ENCODE data around the gene LCN1.

The LCN1 gene

DNA sequence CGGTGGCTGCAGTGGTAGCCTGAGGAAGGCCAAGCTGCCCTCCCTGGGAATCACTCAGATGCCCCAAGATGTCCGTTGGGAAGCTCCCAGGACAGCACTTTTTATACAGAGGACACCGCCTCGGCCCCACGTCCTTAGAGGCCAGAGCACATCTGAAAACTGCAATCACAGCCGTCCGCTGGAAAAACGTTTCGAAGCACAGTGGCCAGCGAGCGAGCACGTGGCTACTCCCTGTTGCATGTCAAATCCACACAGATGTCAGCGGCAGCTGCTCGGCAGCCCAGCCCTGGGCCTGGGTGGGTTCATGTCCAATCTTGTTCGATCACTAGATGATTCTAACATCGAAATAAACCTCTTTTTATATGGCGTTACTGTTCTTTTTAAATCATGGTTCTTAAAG lies 32.7 kb upstream of the LCN1 start:
- DNase-seq (ENCODE audit: low read depth in 2 of 2), result no peak

DNA sequence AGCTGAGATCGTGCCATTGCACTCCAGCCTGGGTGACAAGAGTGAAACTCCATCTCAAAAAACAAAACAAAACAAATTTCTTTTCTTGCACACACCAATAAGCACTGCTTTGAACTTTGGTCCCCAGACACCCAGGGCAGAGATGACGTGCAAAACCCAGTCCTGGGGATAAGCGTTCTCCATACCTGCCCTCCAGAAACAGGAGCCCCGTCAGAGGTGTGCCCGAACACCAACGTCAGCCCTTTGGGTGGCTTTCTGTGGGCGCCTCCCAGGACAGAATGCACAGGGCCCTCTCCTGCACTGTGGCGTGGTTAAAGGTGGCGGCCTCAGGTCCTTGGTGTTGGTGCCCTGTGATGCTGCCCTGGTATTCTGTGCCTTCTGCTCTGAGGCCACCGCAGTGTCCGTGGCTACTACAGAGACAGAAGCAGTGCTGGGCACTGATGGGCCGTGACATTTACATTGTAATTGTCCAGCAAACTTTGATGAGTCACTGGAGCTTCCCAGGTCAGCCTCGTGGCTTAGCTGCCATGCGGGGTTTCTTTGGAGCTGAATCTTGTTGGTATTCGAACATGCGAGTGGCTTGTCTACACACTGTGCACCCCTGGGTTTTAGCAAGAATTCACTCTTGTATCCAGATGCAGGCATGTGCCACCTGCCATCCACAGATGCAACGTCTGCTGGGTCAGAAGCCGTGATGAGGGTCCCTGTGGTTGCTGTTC lies 31.9 kb upstream of the LCN1 start:
- DNase-seq (ENCODE audit: low read depth in 2 of 2), result no peak

DNA sequence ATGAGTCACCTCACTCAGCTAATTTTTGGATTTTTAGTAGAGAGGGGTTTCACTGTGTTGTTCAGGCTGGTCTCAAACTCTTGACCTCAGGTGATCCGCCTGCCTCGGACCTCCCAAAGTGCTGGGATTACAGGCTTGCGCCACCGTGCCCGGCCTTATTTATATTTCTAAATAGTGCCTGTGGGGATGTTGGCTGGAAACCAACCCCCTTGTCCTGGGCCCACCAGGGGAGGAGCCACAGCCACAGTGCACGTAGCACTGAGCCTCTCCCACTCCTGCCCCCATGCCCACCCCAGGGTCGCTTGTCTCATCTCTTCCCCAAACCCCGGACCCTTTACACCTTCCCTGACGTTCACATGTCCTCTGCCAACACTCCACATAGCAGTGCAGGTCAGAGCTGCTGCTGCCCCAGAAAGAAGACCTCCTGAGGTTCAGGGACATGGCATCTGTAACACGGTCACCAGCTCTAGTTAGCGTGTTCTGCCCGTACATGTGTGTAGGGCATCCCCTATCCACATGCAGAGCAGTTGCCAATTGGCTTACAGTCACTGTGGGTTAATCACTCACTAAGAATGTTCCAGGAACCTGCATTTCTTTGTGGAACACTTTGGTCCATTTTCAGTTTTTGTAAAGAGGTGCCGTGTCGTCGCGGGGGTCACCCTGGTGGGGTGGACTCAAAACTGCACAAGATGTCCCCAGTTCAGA lies 30.9 kb upstream of the LCN1 start:
- no peak for DNase-seq (ENCODE audit: low read depth in 2 of 2)

DNA sequence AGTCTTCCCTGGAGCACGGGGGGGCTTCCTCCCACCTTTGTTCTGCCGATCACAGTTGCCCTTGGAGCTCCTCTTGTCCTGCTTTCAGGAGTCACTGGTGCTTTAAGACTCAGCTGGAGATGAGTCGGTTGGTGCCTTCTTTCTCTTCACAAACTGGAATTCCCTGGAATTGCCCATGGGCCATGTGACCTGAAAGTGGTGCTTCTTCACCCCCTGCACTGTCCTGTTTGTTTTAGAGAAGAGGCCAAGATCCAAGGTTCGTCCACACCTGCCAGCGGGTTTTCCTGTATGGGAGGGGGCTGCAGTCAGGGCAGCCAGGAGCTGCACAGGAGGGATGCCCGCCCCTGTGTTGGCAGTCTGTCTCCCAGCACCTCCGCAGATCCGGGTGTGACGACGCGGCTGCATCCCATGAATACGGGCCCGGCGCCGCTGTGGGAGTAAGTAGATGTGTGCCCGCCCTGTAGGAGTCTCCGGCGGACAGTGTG lies 30.2 kb upstream of the LCN1 start:
- DNase-seq (ENCODE audit: low read depth in 2 of 2), result no peak

DNA sequence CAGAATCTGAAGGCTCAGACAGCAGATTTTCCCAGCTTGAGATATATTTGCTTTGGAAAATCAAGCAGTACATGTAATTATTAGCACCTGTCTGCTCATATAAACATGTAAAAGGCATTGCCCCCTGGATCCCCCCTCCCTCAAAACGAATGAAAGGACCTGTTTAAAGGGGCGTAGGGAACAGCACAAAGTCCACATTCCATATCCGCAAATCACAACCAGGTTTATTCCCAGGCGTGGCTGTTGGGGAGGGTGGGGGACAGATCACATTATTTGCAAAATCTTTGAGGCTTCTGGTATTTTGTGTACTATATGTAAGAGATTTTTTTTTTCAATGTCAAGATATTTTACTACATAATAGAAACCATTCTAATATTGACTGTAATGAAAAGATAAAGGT lies 29.5 kb upstream of the LCN1 start:
- DNase-seq (ENCODE audit: low read depth in 2 of 2), result no peak

DNA sequence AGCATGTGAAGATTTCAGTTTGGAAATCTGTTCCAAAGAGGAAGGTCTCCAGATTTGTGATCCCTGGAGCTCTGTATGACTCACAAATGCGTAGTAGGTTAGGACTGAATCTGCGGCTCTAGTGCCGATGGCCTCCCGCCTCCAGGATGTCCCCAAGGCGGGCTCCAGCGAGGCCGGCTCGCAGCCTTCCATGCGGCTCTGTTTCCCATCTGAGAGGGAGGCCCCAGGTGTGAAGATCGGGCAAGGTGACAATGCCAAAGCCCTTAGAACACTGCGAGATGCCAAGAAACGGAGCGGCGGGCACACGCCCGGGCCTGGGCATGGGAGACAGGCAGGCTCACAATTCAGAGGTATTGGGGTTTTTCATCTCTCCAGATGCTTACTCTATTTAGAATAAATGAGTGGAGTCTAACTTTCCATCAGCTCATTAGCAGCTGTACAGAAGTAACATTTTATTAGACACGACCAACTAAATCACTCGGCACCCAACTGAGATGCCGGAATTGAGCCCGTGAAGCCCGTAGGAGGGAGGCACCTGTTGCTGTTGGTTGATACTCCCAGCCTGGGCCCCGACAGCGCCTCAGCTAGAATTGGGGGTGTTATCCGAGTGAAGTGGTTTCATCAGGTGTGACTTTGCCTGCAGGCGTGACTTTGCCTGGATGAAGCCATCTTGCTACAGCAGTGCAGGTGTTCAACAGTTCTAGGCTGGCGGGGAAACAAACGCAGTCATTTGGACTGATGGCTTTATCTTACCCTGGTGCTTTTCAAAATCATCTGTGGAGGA lies 28.2 kb upstream of the LCN1 start:
- no peak for DNase-seq (ENCODE audit: low read depth in 2 of 2)

- no peak for DNase-seq (ENCODE audit: low read depth in 2 of 2)
Measured at GRCh38 chr9:135494791-135495559, 26.3 kb upstream of the LCN1 start.

DNA sequence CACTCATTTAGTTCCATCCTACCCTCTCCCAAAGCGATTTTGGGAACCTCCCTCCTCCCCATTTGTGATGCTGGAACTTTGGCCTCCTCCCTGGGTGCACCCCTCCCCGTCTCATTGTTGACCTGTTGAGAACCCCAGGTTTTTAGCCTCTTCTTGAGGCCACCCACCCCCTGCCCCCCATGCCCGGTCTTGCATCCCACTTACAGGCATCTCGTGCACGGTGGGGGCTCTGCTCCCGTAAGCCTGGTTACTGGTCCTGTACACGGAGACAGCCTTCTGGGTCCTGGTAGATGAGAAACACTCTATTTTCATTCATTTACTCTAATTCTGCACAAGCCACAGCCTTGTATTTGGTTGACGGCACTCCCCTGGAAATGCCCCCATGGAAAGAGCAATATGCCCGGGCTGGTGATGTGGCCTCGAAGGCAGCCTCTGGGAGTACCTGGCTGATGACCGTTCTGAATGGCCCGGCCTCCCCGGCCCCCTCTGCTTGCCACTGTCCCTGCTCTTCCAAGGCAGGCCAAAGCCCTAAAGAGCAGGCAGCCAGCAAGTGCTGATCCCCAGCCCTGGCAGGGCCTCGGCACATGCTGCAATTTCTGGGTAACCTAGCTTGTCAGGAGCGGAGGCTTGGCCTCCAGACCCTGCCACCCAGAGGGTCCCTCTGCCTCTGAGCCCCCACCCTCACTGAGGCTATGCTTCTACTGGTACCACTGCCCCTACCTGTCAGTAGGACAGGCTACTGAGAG lies 22.7 kb upstream of the LCN1 start:
- DNase-seq (ENCODE audit: low read depth in 2 of 2), result no peak

GRCh38 chr9:135499326-135500070 lies 21.7 kb upstream of the LCN1 start:
- peak; percentile 75 to 80 for DNase-seq (ENCODE audit: low read depth in 2 of 2)

DNA sequence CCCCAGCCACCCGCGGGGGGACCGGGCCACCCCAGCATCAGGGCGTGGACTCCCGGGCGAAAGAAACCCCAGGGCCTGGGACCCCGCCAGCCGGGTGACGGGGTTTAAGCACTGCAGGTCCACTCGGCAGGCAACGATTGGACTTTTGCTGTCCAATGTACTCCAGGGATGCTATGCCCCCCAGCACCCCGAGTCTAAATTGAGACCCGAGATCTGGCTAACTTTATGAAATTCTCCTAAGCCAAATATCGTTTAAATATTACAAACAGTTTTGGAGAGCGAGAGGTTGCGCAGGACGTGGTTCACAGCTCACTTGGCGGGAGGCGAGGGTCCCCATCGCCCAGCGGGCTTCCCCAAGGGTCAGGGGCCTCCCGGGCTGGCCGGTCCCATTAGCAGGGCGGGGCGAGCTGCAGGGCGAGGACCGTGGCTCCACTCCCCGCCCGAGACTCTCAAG lies 21.1 kb upstream of the LCN1 start:
- no peak for DNase-seq (ENCODE audit: low read depth in 2 of 2)

DNA sequence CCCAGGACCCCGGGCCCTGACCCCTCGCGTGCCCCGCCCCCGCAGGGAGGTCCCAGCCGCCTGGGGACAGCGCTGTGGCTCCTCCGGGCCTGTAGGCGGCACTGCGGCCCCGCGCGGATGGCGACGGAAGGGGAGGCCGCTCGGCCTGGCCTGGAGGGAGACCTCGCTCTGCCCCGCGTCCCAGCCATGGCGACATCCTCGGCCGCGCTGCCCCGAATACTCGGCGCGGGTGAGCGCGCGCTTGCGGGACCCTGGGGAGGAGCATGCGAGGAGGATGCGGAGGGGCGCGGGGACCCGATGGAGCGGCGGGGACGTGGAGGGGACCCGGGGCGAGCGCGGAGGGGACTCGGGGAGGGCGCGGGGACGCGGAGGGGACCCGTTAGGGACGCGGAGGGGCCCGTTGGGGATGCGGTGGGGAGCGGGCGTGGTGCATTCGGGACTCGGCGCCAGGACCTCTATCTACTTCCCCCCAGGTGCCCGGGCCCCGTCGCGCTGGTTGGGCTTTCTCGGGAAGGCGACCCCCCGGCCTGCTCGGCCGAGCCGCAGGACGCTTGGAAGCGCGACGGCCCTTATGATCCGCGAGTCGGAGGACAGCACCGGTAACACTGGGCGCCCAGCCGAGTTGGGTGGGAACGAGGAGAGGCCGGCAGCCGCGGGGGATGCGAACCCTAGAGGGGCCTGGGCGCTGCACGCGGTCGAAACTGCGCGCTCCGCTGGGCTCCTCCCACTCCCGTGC lies 20.5 kb upstream of the LCN1 start, which contains the start of gene MRPS2:
Gene MRPS2, plus strand, starts transcription at position 158 of the 736 bp plus-strand sequence. Its CDS starts 29 bp downstream, at position 187.
- DNase-seq (ENCODE audit: low read depth in 2 of 2), result peak; percentile 63 to 66

DNA sequence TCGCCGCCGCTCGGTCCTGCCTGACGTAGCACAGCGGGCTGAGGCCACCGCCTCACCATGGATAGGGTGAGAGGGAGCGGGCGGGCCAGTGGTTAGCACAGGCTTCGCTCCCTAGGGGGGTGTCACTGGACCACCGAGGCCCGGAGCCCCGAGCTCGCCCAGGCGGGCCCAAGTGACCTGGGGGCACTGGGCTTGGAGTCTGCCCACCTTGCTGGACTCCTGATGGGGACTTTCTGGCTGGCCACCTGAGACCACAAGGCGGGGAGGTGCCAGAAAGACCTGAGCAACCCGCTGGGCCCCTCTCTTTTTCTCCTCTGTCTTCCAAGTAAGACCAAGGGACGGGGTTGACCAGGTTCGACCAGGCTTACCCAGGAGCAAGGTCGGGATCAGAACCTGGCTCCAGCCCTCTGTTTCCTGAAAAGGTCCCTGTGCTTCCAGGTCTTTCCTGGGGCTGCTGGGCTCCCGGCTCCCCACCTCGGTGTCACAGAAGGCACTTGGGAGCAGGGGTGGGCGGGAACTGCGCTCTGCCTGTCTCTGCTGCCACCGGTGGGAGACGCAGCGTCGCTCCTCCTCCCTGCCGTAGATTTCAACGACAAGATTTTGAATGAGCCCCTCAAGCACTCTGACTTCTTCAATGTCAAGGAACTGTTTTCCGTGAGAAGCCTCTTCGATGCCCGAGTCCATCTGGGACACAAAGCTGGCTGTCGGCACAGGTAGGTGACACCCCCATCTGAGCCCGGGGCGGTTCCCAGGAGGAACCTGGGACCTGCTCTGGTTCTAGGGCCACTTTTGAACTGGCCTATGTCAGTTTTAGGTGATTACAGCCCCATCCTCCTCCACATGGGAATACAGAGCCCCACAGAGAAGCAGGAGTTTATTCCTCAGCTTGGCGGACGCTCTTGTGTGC lies 19.7 kb upstream of the LCN1 start:
- DNase-seq (ENCODE audit: low read depth in 2 of 2), result no peak

DNA sequence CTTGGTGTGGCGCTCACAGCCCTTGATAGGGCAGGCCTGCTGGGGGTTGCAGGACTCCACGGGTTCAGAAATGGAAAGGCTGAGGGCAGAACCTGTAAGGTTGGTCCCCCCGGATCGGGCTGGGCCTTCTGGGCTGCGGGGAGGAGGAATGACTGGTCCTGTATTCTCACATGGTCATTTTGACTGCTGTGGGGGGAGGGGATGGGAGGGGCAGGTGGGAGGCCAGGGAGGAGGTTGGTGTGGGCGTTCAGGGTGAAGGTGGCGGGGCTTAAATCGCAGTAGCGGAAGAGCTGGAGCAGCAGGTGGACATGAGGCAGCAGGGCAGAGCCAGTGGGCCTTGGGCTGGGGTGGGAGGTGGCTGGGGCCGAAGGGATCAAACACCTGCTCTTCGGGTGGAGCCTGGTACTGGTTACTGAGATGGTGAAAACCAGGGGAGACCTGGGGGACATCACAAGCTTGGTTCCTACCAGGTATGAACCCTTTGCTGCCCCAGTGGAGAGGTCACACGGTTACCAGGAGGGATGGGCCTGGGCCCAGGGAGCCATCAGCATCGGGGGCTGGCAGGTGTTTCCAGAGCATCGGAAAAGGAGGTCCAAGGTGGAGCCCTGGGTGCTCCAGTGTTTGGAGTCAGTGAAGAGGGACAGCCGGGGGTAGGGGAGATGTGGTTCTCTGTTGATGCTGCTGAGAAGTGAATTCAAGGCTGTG lies 18.9 kb upstream of the LCN1 start:
- no peak for DNase-seq (ENCODE audit: low read depth in 2 of 2)

DNA sequence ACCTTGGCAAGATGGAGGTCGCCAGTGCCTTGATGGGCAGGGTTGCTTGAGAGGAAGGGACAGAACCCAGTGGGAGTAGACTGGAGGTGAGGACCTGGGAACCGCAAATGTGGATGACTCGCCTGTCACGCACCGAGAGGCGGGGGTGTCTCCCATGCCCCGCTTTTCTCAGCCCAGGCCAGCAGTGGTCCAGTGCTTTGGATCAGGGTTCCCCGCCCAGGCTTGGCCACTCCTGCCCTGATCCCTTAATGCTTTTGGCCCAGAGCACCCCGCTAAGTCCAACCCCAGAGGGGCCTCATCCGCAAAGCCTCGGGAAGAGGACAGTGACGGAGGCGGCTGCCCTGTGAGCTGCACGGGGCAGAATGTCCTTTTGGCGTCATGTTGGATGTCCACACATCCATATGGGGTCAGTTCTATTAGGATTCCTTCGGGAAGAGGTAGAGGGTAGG lies 18.3 kb upstream of the LCN1 start:
- no peak for DNase-seq (ENCODE audit: low read depth in 2 of 2)

GRCh38 chr9:135503371-135504261 lies 17.6 kb upstream of the LCN1 start:
- DNase-seq (ENCODE audit: low read depth in 2 of 2), result no peak

Data from stimulated activated CD4-positive, alpha-beta T cell treated with anti-CD3 and anti-CD28 coated beads, Interleukin-1b, Interleukin-23, amount 100 ng/mL, for 1 hour (primary cell).